Parathyroid adenoma (tissue), 2 donors: Measurements from ENCODE around the gene LNPEP.
"Not testable (repeated sequence)": the region's sequence is repeated elsewhere in the genome, so short reads cannot be mapped to it uniquely, and the experiment has no call there.

Experiments used
- H2AFZ ChIP-seq: fragments of 300-600 bp; sonication (generic); one replicate; pipeline ENCODE4 v1.7.0; 2017; ENCODE audit warnings: antibody characterized with exemption, mild to moderate bottlenecking
- H3K27ac ChIP-seq: fragments of 300-600 bp; sonication (generic); one replicate; pipeline ENCODE4 v1.7.0; 2017
- H3K27me3 ChIP-seq: fragments of 300-600 bp; sonication (generic); one replicate; pipeline ENCODE4 v1.7.0; 2017; ENCODE audit warnings: low read length; ENCODE audit not compliant: control insufficient read depth, insufficient read depth
- H3K36me3 ChIP-seq: fragments of 300-600 bp; sonication (generic); one replicate; pipeline ENCODE4 v1.7.0; 2017; ENCODE audit warnings: low read length; ENCODE audit not compliant: control insufficient read depth, insufficient read depth
- H3K4me1 ChIP-seq: fragments of 300-600 bp; sonication (generic); one replicate; pipeline ENCODE4 v1.7.0; 2017; ENCODE audit warnings: control low read depth
- H3K4me2 ChIP-seq: fragments of 300-600 bp; sonication (generic); one replicate; pipeline ENCODE4 v1.7.0; 2017; ENCODE audit warnings: low read length
- H3K4me3 ChIP-seq: fragments of 300-600 bp; sonication (generic); one replicate; pipeline ENCODE4 v1.7.0; 2017; ENCODE audit warnings: low read depth, low read length
- H3K79me2 ChIP-seq: fragments of 300-600 bp; sonication (generic); one replicate; pipeline ENCODE4 v1.7.0; 2017; ENCODE audit warnings: control low read depth
- H3K9ac ChIP-seq: fragments of 300-600 bp; sonication (generic); one replicate; pipeline ENCODE4 v1.7.0; 2017; ENCODE audit warnings: mild to moderate bottlenecking
- H3K9me3 ChIP-seq: fragments of 300-600 bp; sonication (generic); one replicate; pipeline ENCODE4 v1.7.0; 2017; ENCODE audit warnings: low read length; ENCODE audit not compliant: control insufficient read depth
- CTCF ChIP-seq: fragments of 300-600 bp; sonication (generic); IDR thresholded peaks from one replicate; pipeline ENCODE4 v1.7.0; 2017; ENCODE audit warnings: antibody characterized with exemption, mild to moderate bottlenecking
- donor health status: primary hyperparathyroidism.

Gene LNPEP

DNA sequence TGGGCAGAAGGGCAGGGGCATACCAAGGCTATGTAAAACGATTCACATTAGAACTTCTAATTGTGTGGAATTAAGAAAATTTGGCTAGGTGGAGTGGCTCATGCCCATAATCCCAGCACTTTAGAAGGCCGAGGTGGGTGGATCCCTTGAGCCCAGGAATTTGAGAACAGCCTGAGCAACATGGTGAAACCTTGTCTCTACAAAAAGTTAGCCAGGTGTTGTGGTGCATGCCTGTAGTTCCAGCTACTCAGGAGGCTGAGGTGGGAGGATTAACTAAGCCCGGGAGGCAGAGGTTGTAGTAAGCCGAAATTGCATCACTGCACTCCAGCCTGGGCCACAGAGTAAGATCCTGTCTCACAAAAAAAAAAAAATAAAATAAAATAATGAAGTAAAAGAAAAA, 141.4 kb downstream of the LNPEP start:
- no peaks in the 10 kb centered on the region for H3K27me3 ChIP-seq
- H3K9ac ChIP-seq: no peak overlapping the region
- H3K9me3 ChIP-seq: no peaks in the 10 kb centered on the region
- H3K79me2 ChIP-seq: no peaks in the 10 kb centered on the region
- no peaks in the 10 kb centered on the region for H3K36me3 ChIP-seq
- H2AFZ ChIP-seq: no peak overlapping the region
- no peak overlapping the region for H3K27ac ChIP-seq
- H3K4me1 ChIP-seq: no peaks in the 10 kb centered on the region
- no peak for TF ChIP-seq CTCF
- no peak overlapping the region for H3K4me3 ChIP-seq
- no peak overlapping the region for H3K4me2 ChIP-seq

GRCh38 chr5:97078958-97079743, 143.3 kb downstream of the LNPEP start:
- Histone ChIP-seq H3K27me3 (no peaks in the 10 kb centered on the region), H3K9me3 (no peaks in the 10 kb centered on the region), H3K79me2 (no peaks in the 10 kb centered on the region), H3K9ac (no peak overlapping the region), H3K4me3 (no peak overlapping the region), H3K4me1 (no peaks in the 10 kb centered on the region), H2AFZ (no peak overlapping the region), H3K27ac (no peak overlapping the region), H3K4me2 (no peak overlapping the region), H3K36me3 (no peaks in the 10 kb centered on the region)
- no peak for TF ChIP-seq CTCF

DNA sequence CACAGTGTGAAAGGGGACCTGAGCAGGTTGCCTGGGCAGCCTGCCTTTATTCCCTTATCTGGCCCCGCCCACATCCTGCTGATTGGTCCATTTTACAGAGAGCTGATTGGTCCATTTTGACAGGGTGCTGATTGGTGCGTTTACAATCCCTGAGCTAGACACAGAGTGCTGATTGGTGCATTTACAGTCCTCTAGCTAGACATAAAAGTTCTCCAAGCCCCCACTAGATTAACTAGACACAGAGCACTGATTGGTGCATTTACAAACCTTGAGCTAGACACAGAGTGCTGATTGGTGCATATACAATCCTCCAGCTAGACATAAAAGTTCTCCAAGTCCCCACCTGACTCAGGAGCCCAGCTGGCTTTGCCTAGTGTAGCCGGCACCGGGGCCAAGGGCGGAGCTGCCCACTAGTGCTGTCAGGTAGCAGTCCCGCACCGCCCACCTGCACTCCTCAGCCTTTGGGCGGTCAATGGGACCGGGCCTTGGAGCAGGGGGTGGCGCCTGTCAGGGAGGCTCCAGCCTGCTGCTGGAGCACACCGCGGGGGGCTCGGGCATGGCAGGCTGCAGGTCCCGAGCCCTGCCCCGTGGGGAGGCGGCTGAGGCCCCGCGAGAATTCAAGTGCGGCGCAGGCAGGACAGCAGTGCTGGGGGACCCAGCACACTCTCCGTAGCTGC, 149.0 kb downstream of the LNPEP start:
- not testable (repeated sequence) for H3K4me1 ChIP-seq, H3K9me3 ChIP-seq, H3K27me3 ChIP-seq, H3K4me2 ChIP-seq, H3K9ac ChIP-seq, H3K36me3 ChIP-seq, H2AFZ ChIP-seq, H3K27ac ChIP-seq, H3K79me2 ChIP-seq, H3K4me3 ChIP-seq

DNA sequence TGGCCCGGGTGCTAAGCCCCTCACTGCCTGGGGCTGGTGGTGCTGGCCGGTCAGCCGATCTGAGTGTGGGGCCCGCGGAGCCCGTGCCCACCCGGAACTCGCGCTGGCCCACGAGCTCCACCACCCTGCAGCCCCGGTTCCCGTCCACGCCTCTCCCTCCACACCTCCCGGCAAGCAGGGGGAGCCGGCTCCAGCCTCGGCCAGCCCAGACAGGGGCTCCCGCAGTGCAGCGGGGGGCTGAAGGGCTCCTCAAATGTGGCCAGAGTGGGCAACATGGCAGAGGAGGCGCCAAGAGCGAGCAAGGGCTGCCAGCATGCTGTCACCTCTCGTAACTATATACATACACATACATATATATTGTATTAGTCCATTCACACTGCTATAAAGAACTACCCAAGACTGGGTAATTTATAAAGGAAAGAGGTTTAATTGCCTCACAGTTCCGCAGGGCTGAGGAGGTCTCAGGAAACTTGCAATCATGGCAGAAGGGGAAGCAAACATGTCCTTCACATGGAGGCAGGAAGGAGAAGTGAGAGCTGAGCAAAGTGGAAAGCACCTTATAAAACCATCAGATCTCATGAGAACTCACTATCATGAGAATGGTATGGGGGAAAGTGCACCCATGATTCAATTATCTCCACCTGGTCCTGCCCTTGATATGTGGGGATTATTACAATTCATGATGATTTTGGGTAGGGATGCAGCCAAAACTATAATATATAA, 149.7 kb downstream of the LNPEP start:
- Histone ChIP-seq H3K9me3 (no peaks in the 10 kb centered on the region), H3K79me2 (no peaks in the 10 kb centered on the region), H3K4me2 (no peak overlapping the region), H3K27me3 (no peaks in the 10 kb centered on the region), H3K36me3 (no peaks in the 10 kb centered on the region), H2AFZ (no peak overlapping the region), H3K4me3 (no peak overlapping the region), H3K4me1 (no peaks in the 10 kb centered on the region), H3K27ac (no peak overlapping the region), H3K9ac (no peak overlapping the region)
- TF ChIP-seq CTCF: no peak
